Glomerular endothelial cell (primary cell): Measurements from ENCODE around the gene VIPR1. TPM values are rescaled to one million over a fixed set of nuclear protein-coding genes. Genes with fewer than 3 reads are reported as not detected.

Experiments
- DNase-seq: peaks from one replicate; pipeline ENCODE4 v3.0.0-alpha.2; 2011; ENCODE audit warnings: low read depth, low spot score; ENCODE audit errors: extremely low read depth
- total RNA-seq: library from RNA; depleted of rRNA; stranded (reverse); fragments of >200 nt; gene quantifications from 2 replicates; pipeline ENCODE4 v1.2.3, GENCODE V29; 2015

Gene VIPR1
- total RNA-seq, 1 donor from 2014 or later = 6.9 TPM

GRCh38 chr3:42493126-42493797, 9.2 kb upstream of the VIPR1 start:
- no peak for DNase-seq

- DNase-seq = no peak
These were observed 8.7 kb upstream of the VIPR1 start for GRCh38 chr3:42493798-42494151.

- DNase-seq = no peak
These were observed 7.0 kb upstream of the VIPR1 start for GRCh38 chr3:42495393-42495792.

- DNase-seq = no peak
These were observed 5.3 kb upstream of the VIPR1 start for GRCh38 chr3:42497009-42497731.

GRCh38 chr3:42498034-42498433, 4.4 kb upstream of the VIPR1 start:
- no peak for DNase-seq

- DNase-seq = no peak
These were observed 3.5 kb upstream of the VIPR1 start for GRCh38 chr3:42498791-42499477.

DNA sequence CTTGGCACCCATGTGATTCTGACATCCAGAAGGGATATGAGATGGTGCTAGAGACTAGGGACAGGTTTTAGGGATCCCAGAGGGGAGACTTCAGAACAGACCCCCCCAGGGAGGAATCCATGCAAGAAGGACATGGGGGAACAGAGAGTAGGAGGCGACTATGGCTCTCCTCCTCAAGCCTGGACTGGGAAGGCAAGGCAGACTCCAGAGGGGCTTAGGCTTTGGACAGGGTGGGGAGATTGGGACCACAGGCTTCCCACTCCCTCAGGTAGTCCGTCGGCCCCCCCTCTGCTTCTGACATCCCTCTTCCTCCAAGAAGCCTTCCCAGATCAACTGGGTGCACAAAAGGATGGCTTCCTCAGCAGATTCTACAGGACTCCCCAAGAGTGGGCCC, 3.0 kb upstream of the VIPR1 start:
- no peak for DNase-seq

- DNase-seq = no peak
These were observed 2.4 kb upstream of the VIPR1 start for GRCh38 chr3:42500091-42500490.

GRCh38 chr3:42500909-42501308, 1.5 kb upstream of the VIPR1 start:
- no peak for DNase-seq

GRCh38 chr3:42501321-42501680, 1.1 kb upstream of the VIPR1 start:
- no peak for DNase-seq

DNA sequence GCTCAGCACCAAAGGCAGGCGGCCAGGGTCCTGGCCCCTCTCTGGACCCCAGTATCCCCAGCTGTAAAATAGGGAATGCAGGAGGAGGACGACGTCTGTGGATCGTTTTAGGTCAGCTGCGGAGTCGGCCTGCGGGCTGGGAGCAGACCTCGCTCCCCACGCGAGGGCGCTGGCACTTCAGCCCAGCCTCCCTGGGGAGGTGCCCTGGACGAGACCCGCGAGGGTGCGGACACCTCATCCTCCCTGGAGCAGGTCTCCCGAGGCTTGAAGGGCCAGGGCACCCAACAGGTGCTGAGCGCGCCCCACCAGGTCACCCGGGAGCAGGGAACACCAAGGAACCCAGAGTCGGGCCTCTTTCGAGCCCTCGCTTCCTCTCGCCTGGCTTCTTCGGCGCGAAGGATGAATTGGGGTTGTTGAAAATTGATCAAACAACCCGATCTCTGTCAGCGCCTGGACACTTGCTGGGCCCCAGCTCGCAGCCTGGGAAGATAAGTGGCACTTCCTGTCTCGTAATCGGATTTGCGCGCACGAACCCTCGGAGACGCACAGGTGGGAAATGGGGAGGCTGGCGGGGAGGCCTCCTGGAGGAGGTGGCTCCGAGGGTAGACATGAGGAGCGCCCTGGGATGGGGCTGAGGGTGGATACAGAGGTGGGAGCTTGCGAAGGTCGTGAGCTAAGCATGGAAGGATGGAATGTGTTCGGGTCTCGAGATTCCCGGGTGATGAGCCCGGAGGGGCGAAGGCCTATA, 588 bp upstream of the VIPR1 start:
- no peak for DNase-seq

GRCh38 chr3:42503251-42503924, 945 bp downstream of the VIPR1 start:
- no peak for DNase-seq

DNA sequence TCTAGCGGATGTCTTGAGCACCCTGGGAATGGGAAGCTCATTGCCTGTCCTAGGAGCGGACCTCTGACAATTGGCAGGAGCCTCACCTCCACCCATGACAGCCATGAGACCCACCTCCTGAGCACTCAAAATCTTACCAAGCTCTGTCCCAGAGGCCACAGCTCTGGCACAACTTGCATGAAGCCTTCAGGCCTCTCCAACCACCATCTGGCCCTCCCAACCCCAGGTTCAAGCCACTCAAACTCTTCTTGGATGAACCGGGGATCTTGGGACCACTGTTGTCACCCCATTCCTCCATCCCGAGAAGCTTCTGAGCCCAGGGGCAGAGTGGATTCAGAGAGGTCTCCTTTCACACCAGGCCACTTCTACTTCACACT, 1.5 kb downstream of the VIPR1 start:
- DNase-seq = no peak

DNA sequence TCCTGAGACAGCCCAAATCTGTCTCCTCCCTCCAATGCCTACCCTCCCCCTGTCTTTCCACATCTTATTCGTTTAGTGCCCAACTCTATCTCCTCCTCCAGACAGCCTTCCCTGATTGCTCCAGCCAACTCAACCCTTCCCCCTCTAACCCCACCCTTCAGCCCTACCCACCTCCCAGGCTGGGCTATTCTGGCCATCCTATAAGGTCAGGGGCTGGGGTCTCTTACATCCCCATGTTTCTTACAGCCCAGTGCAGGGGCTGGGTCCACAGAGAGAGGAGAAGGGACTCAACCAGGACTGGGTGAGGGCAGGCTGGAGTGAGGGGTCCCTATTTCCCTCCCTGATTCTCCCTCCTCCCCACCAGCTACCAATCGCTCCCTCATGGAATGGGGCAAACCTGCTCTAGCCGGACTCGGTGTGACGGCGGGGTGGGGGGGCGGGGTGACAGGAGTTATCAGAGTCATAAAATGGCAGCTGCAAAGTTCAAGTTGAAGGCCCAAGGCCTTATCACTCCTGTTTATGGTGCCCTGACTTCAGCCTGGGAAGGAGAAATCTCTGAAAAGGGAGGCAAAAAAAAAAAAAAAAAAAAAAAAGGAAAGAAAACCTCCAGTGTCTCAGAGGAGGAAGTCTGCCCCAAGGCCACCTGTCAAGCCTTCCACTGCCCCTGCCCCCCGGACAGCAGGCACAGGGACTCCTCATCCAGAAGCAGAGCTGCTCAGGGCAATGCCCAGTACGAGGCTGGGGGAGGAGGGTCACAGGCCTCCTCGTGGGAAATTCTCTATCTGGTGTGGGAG, 2.1 kb downstream of the VIPR1 start:
- no peak for DNase-seq

GRCh38 chr3:42505128-42505848, 2.8 kb downstream of the VIPR1 start:
- DNase-seq = no peak

DNA sequence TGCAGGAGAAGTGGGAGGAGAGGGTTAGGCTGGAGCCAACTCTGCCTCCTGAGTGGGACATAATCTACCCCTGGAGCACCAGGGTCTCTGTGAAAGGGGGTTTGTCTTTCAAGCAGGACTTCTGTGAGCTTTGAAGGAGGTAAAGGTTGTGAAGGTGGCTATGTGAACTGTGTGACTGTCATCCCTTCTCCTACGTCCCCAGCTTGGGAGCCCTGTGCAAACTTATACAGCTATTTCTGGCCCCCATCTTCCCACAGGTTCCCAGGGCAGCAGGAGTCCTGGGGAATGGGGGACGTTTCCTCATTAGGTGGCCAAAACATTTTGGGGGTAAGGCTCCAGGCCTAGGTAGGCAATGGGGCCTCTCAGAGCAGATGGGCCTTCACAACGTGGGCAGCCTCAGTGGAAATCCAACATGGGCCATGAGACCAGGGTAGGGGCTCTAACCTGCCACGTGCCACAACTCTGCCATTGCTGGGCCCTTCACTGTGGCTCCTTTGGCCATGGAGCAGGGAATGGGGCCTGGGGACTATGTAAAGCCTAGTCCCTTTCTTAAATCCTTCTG, 3.5 kb downstream of the VIPR1 start:
- no peak for DNase-seq

GRCh38 chr3:42507252-42507651, 4.8 kb downstream of the VIPR1 start:
- DNase-seq = no peak

DNA sequence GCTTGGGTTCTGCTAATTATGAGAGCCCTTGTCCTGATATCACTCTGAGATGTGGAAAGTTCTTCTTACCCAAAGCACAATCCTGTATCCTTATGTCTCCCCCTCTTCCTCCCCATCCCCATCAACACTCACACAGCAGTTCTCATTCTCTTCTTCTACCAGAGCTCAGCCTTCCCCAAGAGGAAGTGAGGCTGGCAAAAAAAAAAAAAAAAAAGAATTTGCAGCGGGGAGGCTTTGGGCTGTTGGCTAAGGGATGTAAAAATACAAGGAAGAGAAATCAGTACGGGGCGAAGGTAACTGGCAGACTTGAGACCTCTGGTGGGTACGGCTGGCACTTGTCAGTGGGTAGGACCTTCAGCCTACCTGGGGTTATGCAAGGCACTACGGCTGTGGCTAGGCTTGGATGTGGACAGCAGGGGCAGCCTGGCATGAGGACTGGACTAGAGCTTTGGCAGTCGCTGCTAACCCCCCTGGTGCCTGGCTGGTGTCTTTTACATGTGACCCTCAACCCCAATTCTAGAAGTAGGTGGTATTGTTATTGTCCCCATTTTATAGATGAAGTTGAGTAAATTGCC, 5.4 kb downstream of the VIPR1 start:
- DNase-seq = no peak

- DNase-seq = no peak
These were observed 6.1 kb downstream of the VIPR1 start for GRCh38 chr3:42508562-42508961.
